ENCODE measurements around the gene KLK4. TPM values are rescaled to one million over a fixed set of nuclear protein-coding genes. Genes with fewer than 3 reads are reported as not detected.

KLK4 gene
- total and polyA plus RNA-seq, 9 of the 15 experiments (the other 6 are each of a cell fraction or from before 2014, with no cell fraction given): not detected

- Histone ChIP-seq H3K36me3 (ENCODE audit: control insufficient read depth, insufficient read depth, low read length) (no peaks in the 10 kb centered on the region), H3K9ac (ENCODE audit: insufficient read depth in 1 of 2, low read depth in 2 of 2, low read length in 2 of 2) (no peak overlapping the region; a peak in 2 of 4 replicates), H3K9me3 (replicated peaks; ENCODE audit: control insufficient read depth, insufficient read depth, low read depth, low read length) (0 out of 2 replicates have a peak, but pooled peaks cover 3% of the 10 kb centered on the region), H4K20me1 (replicated peaks; ENCODE audit: control insufficient read depth, insufficient read depth, low read length) (no peaks in the 10 kb centered on the region), H3K79me2 (ENCODE audit: control insufficient read depth, insufficient read depth, low read length) (no peaks in the 10 kb centered on the region), H3K4me2 (ENCODE audit: insufficient read depth, low read length) (no peak overlapping the region), H3K27ac (ENCODE audit: extremely low read depth, low read depth, low read length) (no peak overlapping the region), H3K4me3 (no peak overlapping the region), H3K9me1 (ENCODE audit: control insufficient read depth, insufficient read depth, low read length) (peaks cover 4% of the 10 kb centered on the region), H3K27me3 (ENCODE audit: control insufficient read depth in 2 of 2, insufficient read depth in 2 of 2, low read length in 2 of 2) (peaks cover 0 to 14% of the 10 kb centered on the region in 2 experiments; a peak in 2 of 5 replicates), H2AFZ (ENCODE audit: low read depth, low read length) (peak overlapping the region; percentile 63; the same call in 1 of the 2 replicates), H3K4me1 (replicated peaks in 1 of 2; ENCODE audit: control insufficient read depth in 2 of 2, insufficient read depth in 2 of 2, low read length in 2 of 2) (peaks cover 0 to 11% of the 10 kb centered on the region in 2 experiments; a peak in 3 of 5 replicates)
- FAIRE-seq: no peak
- DNase-seq (ENCODE audit: extremely low read depth in 1 of 4, low spot score in 3 of 4): no peak
- ATAC-seq: no peak
- intact Hi-C loops (cut with micrococcal nuclease) (no loop called here), in situ Hi-C loops (cut with MboI) (no loop called here)
- BruUV-seq (replicated peaks): no TSS peak
- POLR2A ChIA-PET: no interaction called here
- WGBS (ENCODE audit: insufficient coverage, low coverage, missing lambda C conversion rate): 38% methylated on average over 3 of the region's 3 CpGs
- CTCF ChIA-PET (ENCODE audit: low intra/inter-chr PET ratio): no interaction called here
- TF ChIP-seq TEAD2 (tag; IDR thresholded peaks at IDR 0.05) (no peak), ZNF184 (CRISPR knock-in tag; IDR thresholded peaks at IDR 0.05) (no peak), EZH2 (IDR thresholded peaks at IDR 0.05; ENCODE audit: borderline replicate concordance, low read depth, low read length) (no peak), ZBTB12 (CRISPR knock-in tag; IDR thresholded peaks at IDR 0.05) (no peak), SUPT5H (IDR thresholded peaks at IDR 0.05) (no peak), ARID4B (CRISPR knock-in tag; IDR thresholded peaks at IDR 0.05) (no peak), HDAC8 (tag; IDR thresholded peaks at IDR 0.05) (no peak), SMARCA4 (IDR thresholded peaks at IDR 0.05) (no peak), ZFP36 (IDR thresholded peaks at IDR 0.05; ENCODE audit: low read depth, low read length, partially characterized antibody) (no peak)
These were observed 14.0 kb downstream of the KLK4 start for GRCh38 chr19:50897191-50897607.

Measured in K562 (cell line).